GM12874 (cell line): ENCODE measurements around the gene VGLL4.

Experiments used
- CTCF ChIP-seq: IDR thresholded peaks from 2 replicates; pipeline ENCODE4 v1.5.1; 2011; ENCODE audit warnings: low read depth, mild to moderate bottlenecking, control low read depth, low read length, moderate library complexity; ENCODE audit not compliant: insufficient read depth

VGLL4 gene

GRCh38 chr3:11607816-11608215 lies 35.9 kb downstream of the VGLL4 start:
- TF ChIP-seq CTCF: no peak

DNA sequence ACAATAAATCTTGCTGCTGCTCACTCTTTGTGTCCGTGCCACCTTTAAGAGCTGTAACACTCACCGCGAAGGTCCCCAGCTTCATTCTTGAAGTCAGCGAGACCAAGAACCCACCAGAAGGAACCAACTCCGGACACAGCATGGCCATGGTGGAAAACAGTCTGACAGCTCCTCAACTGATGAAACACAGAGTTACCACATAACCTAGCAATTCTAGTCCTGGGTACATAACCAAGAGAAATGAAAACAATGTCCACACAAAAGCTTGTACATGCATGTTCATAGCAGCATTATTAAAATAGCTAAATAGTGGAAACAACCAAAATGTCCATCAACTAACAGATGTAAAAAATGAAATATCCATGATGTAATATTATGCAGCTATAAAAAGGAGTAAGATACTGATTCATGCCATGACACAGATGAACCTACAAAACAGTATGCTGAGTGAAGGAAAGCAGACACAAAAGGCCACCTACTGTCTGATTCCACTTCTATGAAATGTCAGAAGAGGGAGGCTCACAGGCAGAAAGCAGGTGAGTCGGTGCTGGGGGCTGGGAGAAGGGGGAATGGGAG lies 36.8 kb downstream of the VGLL4 start:
- no peak for TF ChIP-seq CTCF

DNA sequence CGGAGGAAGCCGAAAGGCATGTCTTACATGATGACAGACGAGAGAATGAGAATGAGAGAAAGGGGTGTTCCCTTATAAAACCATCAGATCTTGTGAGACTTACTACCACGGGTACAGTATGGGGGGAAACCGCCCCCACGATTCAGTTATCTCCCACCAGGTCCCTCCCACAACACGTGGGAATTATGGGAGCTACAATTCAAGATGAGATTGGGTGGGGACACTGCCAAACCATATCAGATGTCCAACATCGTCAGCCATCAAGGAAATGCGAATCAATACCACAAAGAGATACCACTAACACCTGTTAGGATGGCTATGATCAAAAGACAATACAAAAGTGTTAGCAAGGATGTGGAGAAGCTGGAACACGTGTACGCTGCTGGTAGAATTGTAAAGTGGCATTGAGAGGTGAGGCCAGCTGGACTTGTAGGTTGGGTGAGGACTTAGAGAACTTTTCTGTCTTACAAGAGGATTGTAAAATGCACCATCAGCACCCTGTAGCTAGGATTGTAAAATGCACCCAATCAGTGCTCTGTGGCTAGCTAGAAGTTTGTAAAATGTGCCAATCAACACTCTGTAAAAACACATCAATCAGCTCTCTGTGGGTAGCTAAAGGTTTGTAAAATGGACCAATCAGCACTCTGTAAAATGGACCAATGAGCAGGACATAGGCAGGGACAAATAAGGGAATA lies 37.5 kb downstream of the VGLL4 start:
- no peak for TF ChIP-seq CTCF

- TF ChIP-seq CTCF: no peak
These were observed 38.3 kb downstream of the VGLL4 start for GRCh38 chr3:11605398-11605797.

DNA sequence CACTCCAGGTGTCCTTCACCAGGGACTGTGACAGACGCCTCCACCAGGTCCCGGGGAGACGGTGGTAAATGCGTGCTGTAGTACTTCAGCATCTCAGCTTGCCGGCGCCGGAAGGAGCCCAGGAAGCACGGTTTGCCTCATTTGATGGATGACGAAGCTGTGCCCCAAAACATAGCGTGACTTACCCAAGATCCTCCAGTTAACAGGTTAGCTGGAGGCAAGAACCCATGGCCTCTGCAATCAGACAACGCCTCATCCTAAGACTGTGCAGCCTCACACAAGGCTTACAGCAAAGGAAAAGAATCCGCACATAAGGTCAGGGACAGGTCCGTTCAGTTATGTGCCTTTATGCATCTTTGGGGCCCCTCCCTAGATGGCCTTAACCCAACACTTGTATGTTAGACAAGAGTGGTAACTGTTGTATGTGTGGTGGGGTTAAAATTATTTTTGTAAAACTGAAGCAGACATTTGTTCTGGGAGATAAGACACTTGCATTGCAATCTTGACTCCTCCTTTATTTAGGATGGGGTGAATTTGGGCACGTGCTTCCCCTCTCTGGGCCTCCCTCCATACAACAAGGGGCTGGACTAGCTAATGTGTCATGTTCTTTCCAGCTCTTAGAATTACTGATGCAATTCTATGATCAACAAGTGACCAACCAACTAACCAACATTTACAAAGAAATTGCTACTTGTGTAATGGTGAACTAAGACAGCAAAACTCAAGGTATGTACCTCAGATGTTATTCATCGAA lies 39.4 kb downstream of the VGLL4 start:
- TF ChIP-seq CTCF: no peak

DNA sequence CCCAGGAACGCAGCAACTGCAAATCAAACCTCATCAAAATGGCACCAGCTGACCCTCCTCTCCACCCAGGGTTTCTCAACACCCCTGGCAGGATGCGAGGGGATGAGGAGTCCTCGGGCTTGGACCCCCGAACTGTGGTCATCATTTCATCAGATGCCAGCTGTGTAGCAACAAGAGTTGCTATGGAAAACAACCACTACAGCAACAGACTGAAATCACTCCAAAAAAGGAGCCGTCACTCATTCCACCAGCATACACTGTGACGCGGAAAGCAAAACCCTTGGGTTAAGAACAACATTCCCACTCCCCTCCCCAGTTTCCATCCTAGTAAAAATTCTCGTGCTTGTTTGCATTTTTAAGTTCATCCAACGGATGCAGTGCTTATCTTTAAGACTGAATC lies 40.1 kb downstream of the VGLL4 start:
- no peak for TF ChIP-seq CTCF

DNA sequence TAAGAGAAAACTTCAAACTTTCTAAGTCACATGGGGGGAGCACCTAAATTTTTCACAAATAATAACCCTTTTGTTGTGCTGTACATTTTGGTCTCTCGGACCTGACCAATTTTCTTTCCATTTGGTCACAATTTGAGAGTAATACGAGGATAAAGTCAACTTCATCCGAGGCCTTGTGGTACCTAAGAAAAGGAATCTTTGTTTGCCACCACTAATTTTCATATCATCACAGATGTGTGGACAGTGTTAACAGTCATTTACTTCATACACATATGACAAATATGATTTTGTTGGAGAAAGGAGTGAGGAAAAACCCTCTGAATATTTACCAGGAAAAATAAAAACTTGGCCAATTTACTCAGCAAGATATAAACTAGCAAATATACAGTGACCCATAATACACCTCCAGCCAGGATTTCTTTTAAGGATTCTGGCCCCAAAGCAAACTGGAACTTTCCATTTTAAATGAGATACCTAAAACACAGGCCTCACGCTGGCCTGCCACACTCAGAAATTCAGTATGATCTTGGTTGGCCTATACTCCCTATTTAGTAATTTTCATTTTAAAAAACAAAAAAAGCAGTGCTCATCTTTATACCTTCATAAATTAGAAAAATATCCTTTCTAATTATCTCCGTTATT lies 40.7 kb downstream of the VGLL4 start:
- TF ChIP-seq CTCF: no peak
